Rectal smooth muscle tissue (tissue), 1 donor: Measurements from ENCODE around the gene RNF10.

ENCODE experiments used
- H3K27ac ChIP-seq: one replicate; pipeline ENCODE4 v1.7.0; 2013; ENCODE audit warnings: low read depth, low read length, inconsistent platforms
- H3K27me3 ChIP-seq: one replicate; pipeline ENCODE4 v1.7.0; 2013; ENCODE audit warnings: low read length; ENCODE audit not compliant: control insufficient read depth, insufficient read depth
- H3K36me3 ChIP-seq: one replicate; pipeline ENCODE4 v1.7.0; 2013; ENCODE audit warnings: low read length; ENCODE audit not compliant: control insufficient read depth, insufficient read depth
- H3K4me1 ChIP-seq: one replicate; pipeline ENCODE4 v1.7.0; 2013; ENCODE audit warnings: low read length; ENCODE audit not compliant: control insufficient read depth, insufficient read depth
- H3K4me3 ChIP-seq: one replicate; pipeline ENCODE4 v1.7.0; 2013; ENCODE audit warnings: low read length
- H3K9ac ChIP-seq: one replicate; pipeline ENCODE4 v1.7.0; 2013; ENCODE audit warnings: low read length

The RNF10 gene

GRCh38 chr12:120563495-120563894 lies 29.3 kb downstream of the RNF10 start:
- Histone ChIP-seq H3K4me1 (peaks cover 13% of the 10 kb centered on the region), H3K36me3 (peaks cover 56% of the 10 kb centered on the region), H3K27me3 (no peaks in the 10 kb centered on the region), H3K9ac (no peak overlapping the region), H3K4me3 (no peak overlapping the region), H3K27ac (peak overlapping the region; percentile 86)

GRCh38 chr12:120571299-120571698 lies 37.1 kb downstream of the RNF10 start:
- Histone ChIP-seq H3K27ac (no peak overlapping the region), H3K27me3 (no peaks in the 10 kb centered on the region), H3K9ac (no peak overlapping the region), H3K36me3 (peaks cover 56% of the 10 kb centered on the region), H3K4me3 (no peak overlapping the region), H3K4me1 (no peaks in the 10 kb centered on the region)

- Histone ChIP-seq H3K36me3 (peaks cover 58% of the 10 kb centered on the region), H3K9ac (no peak overlapping the region), H3K27ac (no peak overlapping the region), H3K27me3 (no peaks in the 10 kb centered on the region), H3K4me1 (no peaks in the 10 kb centered on the region), H3K4me3 (no peak overlapping the region)
These were observed 39.4 kb downstream of the RNF10 start for GRCh38 chr12:120573560-120573959.

- Histone ChIP-seq H3K27ac (no peak overlapping the region), H3K4me1 (no peaks in the 10 kb centered on the region), H3K4me3 (no peak overlapping the region), H3K9ac (no peak overlapping the region), H3K36me3 (peaks cover 56% of the 10 kb centered on the region), H3K27me3 (no peaks in the 10 kb centered on the region)
These were observed 40.0 kb downstream of the RNF10 start for GRCh38 chr12:120574106-120574505.

DNA sequence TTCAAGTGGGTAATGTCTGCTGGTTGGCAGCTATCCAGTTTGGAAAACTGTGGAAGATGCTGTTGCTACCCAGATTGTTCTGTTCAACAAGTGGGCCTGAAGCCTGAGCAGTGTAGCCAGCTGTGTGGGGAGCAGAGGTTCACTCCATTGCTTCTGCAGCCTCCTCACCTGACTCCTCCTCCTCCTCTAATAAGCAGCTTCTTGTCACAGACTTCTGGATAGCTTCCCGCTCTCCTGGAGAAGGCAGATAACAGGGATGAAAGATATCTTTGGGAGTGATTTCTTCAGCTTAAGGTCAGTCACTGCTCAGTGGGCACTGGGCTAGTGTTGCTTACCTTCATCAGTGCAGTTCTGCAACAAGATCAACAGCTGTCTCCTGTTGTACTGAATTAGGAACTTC lies 45.0 kb downstream of the RNF10 start:
- Histone ChIP-seq H3K4me3 (no peak overlapping the region), H3K27ac (no peak overlapping the region), H3K36me3 (peaks cover 27% of the 10 kb centered on the region)

GRCh38 chr12:120580787-120581723 lies 46.9 kb downstream of the RNF10 start, which contains the start of gene POP5:
POP5 (minus strand) TSS chr12:120581402; CDS start chr12:120581362, 40 bp downstream.
- H3K4me1 ChIP-seq, result peaks cover 3% of the 10 kb centered on the region
- no peak within 1 kb of the TSS for H3K27ac ChIP-seq
- H3K9ac ChIP-seq, result peak within 1 kb of the TSS; percentile 67
- H3K36me3 ChIP-seq, result peaks cover 15% of the 10 kb centered on the region
- no peaks in the 10 kb centered on the region for H3K27me3 ChIP-seq
- H3K4me3 ChIP-seq, result peak within 1 kb of the TSS; percentile 94

More for the DNA sequence above, 45.0 kb downstream of the RNF10 start:
- Histone ChIP-seq H3K9ac (no peak overlapping the region), H3K4me1 (peaks cover 3% of the 10 kb centered on the region), H3K27me3 (no peaks in the 10 kb centered on the region)

GRCh38 chr12:120581998-120582397 lies 47.8 kb downstream of the RNF10 start:
- no peak overlapping the region for H3K9ac ChIP-seq
- peak overlapping the region; percentile 70 for H3K4me3 ChIP-seq
- no peak overlapping the region for H3K27ac ChIP-seq
- H3K27me3 ChIP-seq, result no peaks in the 10 kb centered on the region
- peaks cover 3% of the 10 kb centered on the region for H3K4me1 ChIP-seq
- H3K36me3 ChIP-seq, result peaks cover 8% of the 10 kb centered on the region

GRCh38 chr12:120583478-120584030 lies 49.4 kb downstream of the RNF10 start:
- Histone ChIP-seq H3K27me3 (no peaks in the 10 kb centered on the region), H3K4me3 (peak overlapping the region; percentile 14), H3K9ac (no peak overlapping the region), H3K27ac (no peak overlapping the region), H3K4me1 (peaks cover 3% of the 10 kb centered on the region), H3K36me3 (no peaks in the 10 kb centered on the region)

DNA sequence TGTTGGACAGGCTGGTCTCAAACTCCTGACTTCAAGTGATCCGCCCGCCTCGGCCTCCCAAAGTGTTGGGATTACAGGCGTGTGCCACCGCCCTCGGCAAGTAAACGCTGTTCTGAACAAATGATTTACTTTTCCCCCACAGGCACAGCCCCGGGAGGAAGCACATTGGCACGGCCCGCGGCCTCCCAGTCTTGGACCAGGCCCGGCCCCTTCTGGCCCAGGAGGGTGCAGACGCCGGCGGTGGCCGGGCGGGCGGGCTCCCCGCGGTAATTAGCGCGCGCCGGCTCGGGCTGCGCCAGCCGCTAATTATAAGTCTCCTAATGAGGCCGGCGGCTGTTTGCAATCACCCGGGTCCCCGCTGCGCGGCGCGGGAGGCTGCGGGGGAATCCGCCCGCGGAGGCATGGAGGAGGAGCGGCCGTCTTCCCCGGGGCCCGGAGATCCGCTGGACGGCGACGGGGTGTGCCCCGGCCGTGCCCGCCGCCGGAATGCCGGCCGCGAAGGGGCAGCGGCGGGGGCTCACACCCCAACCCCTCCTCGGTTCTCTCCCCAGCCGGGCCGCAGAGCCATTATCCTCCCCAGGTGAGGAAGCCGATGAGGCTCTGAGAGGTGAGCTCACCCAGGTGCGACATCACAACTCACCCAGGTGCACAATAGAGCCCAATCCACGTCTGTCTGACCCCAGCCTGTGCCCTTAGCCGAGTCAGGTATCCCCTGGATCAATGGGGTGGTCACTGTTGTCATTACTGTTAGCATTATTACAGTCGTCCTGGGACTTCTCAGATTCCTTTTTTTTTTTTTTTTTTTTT lies 50.4 kb downstream of the RNF10 start:
- Histone ChIP-seq H3K4me1 (peaks cover 3% of the 10 kb centered on the region), H3K4me3 (peak overlapping the region; percentile 32), H3K27me3 (no peaks in the 10 kb centered on the region), H3K36me3 (no peaks in the 10 kb centered on the region), H3K27ac (no peak overlapping the region), H3K9ac (no peak overlapping the region)

DNA sequence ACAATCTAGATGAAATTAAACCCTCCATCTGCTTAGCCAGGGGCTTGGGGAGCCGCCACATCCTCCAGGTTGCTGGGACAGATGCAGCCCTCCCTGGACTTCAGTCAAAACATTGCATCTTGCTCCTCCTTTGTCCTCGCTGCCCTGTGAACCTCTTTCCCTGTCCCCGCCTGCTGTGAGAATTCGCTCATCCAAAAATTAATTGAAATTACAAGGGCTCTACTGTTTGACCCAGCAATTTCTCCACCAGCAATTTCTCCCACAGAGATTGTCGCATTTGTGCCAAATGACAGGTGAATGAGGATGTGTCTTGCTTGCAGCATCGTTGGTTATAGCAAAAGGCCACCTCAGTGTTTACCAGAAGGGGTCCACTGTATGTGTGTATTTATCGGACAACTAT lies 52.0 kb downstream of the RNF10 start:
- Histone ChIP-seq H3K4me3 (no peak overlapping the region), H3K9ac (no peak overlapping the region), H3K36me3 (no peaks in the 10 kb centered on the region), H3K27ac (no peak overlapping the region), H3K4me1 (peaks cover 3% of the 10 kb centered on the region), H3K27me3 (no peaks in the 10 kb centered on the region)

GRCh38 chr12:120586860-120587259 lies 52.7 kb downstream of the RNF10 start:
- Histone ChIP-seq H3K4me1 (peaks cover 3% of the 10 kb centered on the region), H3K27me3 (no peaks in the 10 kb centered on the region), H3K27ac (no peak overlapping the region), H3K4me3 (no peak overlapping the region), H3K9ac (no peak overlapping the region), H3K36me3 (no peaks in the 10 kb centered on the region)

- no peak overlapping the region for H3K4me3 ChIP-seq
- no peak overlapping the region for H3K27ac ChIP-seq
- peaks cover 3% of the 10 kb centered on the region for H3K4me1 ChIP-seq
- H3K9ac ChIP-seq, result no peak overlapping the region
- H3K27me3 ChIP-seq, result no peaks in the 10 kb centered on the region
- H3K36me3 ChIP-seq, result no peaks in the 10 kb centered on the region
These were observed 54.2 kb downstream of the RNF10 start for GRCh38 chr12:120588371-120588770.
